WI38 (cell line): ENCODE results near the gene GRIN3A.
"Not testable (repeated sequence)": the region's sequence is repeated elsewhere in the genome, so short reads cannot be mapped to it uniquely, and the experiment has no call there.

Experiments used
- H3K4me3 ChIP-seq: 2 replicates; pipeline ENCODE4 v1.5.1; 2011; ENCODE audit warnings: low read depth, mild to moderate bottlenecking, control low read depth, low read length
- TF ChIP-seq, protein P1 (sequence below): IDR thresholded peaks from 2 replicates; pipeline ENCODE4 v1.5.1; 2012; ENCODE audit warnings: low read depth, mild to moderate bottlenecking, control low read depth, low read length

Gene GRIN3A

DNA sequence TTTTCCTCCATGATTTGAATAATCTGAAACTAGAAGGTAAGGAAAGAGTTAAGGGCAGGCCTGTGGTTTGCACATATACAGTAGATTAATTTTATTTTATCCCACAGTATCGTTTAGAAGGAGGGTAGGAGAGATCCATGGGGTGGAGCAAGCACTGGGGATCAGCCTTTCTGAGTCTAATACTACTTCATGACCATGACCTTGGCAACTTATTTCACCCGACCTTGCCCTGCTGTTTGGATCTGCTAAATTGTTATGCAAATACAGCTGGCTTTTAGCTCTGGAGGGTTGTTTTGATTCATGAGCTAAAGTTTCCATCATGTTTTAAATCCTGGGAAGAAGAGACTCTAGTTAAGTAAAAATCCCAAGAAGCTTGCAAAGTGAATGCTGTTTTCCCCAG is 864 bp upstream of the GRIN3A start:
- no peak overlapping the region for H3K4me3 ChIP-seq
- TF ChIP-seq, protein P1, sequence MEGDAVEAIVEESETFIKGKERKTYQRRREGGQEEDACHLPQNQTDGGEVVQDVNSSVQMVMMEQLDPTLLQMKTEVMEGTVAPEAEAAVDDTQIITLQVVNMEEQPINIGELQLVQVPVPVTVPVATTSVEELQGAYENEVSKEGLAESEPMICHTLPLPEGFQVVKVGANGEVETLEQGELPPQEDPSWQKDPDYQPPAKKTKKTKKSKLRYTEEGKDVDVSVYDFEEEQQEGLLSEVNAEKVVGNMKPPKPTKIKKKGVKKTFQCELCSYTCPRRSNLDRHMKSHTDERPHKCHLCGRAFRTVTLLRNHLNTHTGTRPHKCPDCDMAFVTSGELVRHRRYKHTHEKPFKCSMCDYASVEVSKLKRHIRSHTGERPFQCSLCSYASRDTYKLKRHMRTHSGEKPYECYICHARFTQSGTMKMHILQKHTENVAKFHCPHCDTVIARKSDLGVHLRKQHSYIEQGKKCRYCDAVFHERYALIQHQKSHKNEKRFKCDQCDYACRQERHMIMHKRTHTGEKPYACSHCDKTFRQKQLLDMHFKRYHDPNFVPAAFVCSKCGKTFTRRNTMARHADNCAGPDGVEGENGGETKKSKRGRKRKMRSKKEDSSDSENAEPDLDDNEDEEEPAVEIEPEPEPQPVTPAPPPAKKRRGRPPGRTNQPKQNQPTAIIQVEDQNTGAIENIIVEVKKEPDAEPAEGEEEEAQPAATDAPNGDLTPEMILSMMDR: no peak

DNA sequence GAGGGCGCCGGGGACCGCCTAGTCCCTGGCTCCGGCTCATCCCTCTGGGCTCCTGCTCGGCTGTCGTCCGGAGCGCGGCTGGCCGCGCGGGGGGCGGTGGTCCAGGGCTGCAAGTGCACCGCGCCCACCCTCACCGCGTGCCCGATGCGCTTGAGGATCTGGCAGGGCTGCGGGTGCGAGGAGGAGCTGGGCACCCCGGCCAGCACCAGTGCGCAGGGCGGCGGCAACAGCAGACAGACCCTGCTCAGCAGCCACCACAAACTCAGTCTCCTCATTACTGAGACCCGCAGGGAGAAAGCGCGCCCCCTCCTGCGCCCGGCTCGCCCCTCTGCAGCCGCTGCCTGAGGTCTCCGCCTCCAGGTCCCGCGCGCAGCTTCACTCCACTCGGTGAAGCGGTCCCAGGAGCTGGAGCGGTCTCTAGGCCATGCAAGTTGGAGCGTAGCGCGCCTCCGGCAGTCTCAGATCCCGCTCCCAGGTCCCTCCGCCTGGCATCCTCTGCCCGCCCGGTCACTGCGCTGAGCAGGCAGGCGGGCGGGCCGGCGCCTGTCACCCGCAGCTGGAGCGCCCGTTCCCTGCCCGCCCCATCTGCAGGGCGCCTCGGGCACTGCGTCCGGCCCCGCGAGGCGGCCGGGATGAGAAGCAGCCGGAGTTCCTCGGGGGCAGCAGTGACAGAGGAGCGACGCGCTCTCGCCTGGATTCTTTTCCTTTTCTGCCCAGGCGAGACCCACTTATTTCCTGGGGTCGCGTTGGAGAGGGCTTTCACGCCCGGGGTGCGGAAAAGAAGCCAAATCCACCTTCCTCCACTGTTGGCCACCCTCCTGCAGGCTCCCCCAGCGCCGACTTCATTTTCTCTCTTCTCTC is 512 bp downstream of the GRIN3A start:
- H3K4me3 ChIP-seq: no peak overlapping the region
- TF ChIP-seq, protein P1: no peak

DNA sequence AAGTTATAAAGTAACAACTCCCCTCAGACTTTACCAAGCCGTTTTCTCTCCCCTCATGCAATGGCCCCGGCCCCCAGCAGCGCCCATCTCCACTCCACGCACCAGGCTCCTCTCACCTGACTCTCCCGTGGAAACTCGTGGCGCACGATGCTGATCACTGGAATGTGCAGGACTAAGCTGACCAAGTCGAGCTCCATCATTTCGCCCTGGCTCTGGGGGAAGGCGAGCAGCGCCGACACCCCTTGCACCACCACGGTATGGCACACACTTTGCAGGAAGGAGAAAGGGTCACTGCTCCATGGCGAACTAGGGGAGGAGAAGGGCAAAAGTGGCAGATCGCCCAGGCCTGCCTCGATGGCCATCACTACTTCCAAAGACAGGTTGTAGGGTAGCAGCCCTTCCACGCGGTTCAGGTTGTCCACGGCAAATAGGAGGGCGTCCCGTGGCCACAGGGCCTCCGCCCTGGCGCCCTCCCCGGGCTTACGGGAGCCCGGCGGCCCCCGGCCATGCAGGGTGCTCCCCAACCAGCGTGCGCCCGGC is 1.2 kb downstream of the GRIN3A start:
- TF ChIP-seq, protein P1: no peak
- no peak overlapping the region for H3K4me3 ChIP-seq

DNA sequence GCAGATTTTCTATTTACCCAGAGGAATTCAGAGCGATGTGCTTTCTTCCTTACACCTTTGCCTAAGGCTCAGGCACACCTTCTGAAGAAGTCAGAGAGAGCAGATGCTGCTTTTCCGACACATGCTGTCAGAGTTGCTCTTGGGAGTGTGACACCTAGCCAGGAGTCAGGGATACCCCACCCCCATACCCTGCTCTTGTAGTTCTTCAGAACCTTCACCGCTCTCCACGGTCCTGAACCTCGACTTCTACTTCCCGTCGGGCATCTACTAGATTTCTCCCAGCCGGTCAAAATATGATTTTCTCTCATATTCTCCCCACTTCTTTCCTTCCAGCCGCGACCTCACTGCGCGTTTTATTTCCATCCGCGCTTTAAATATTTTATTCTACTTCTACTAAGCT is 1.7 kb downstream of the GRIN3A start:
- no peak overlapping the region for H3K4me3 ChIP-seq
- TF ChIP-seq, protein P1: no peak

DNA sequence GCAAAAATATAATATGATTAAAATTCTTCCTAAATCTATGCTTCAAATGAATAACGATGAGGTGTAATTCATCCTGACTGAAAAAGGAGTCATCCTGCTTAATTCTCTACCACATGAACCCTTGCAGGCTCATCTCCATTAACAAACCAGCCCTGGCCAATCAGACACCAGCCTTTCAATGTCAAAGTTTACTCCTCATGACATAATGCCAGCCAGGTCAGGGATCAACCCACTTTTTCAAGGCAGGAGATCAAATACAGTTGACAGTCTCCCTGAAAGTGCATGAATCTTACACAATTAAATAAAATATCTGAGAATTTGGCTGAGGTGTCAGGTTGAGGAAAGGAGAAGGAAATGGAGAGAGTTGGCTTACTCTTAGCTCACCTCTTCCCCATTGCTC is 7.0 kb downstream of the GRIN3A start:
- TF ChIP-seq, protein P1: no peak
- H3K4me3 ChIP-seq: no peak overlapping the region

DNA sequence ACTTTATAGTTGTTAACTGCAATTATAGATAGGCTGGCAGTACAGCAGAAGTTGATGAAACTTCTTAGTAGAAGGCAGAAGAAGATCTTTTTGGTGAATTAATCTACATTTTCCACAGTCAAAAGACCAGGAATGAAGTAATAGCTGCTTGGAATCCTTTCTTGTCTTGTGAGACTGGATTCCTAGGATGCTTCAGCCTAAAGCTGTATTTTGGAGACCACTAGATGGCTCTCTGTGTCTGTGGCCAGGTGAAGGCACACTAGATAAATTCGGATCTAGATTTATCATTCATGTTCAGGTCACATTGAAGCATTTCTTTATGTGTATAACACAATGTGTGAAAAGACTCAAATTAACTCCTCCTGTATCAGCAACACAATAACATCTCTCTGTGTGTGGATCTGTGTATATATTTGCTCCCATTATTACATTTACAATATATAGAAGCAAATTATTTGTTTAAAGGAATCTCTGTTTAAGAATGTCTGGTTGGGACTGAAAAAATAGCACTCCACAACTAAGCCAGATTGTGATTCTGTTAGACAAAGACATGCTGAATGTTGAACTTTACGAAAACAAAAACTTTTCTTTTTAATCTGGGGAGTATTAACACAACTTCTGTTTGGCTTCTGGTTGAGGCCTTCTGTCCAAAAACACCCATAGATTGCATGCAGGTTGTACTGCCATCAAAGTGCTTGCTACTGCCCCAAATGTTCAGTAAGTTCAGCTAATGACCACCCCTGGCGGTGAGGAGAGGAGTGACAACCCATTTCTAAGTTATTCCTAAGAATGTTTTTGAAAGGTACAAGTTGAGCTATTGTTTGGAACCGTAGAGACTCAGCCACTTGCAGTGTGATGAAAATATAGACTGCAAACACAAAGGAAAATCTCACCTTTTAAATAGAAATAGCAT is 10.6 kb downstream of the GRIN3A start:
- H3K4me3 ChIP-seq: no peak overlapping the region
- TF ChIP-seq, protein P1: peak; percentile 23

DNA sequence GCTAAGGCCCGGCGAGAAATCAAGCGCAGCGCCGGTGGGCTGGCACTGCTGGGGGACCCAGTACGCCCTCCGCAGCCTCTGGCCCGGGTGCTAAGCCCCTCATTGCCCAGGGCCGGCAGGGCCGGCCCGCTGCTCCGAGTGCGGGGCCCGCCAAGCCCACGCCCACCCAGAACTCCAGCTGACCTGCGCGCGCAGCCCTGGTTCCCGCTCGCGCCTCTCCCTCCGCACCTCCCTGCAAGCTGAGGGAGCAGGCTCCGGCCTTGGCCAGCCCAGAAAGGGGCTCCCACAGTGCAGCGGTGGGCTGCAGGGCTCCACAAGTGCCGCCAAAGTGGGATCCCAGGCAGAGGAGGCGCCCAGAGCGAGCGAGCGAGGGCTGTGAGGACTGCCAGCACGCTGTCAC is 14.2 kb downstream of the GRIN3A start:
- H3K4me3 ChIP-seq: not testable (repeated sequence)
